Measurements from ENCODE around the gene CTRB1.

CTRB1 gene

DNA sequence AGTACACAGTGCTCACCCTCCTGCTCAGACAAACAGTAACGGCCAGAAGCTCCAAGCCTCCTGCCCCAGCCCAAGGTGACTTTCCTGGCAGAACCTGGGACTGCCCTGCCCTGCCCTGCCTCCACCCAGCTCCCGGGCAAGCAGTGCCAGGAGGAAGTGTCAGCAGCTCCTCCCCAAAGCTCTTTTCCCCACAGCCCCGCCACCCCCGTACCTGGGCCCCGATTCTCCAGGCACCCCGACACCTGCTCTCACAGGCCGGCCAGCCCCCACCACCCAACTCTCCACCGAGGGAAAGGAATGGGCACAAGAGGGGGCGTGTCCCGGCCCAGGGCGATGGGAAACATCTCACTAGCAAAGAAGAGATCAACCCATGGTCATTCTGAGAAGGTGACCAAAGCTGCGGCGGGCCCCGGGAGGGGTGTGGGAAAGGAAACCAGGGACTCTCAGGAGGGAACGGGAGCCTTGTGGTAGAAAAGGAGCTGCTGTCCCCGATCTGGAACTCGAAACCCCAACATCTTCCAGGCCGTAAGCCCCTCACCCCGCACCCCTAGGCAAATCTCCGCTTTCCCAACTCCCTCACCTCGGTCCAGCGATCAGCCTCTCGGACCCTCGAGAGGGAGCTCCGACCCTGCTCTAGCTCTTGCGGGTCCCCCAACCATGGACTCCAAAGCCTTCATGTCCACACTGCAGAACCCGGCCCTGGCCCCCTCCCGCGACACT is 31.5 kb downstream of the CTRB1 start:
- TF ChIP-seq, protein P1, sequence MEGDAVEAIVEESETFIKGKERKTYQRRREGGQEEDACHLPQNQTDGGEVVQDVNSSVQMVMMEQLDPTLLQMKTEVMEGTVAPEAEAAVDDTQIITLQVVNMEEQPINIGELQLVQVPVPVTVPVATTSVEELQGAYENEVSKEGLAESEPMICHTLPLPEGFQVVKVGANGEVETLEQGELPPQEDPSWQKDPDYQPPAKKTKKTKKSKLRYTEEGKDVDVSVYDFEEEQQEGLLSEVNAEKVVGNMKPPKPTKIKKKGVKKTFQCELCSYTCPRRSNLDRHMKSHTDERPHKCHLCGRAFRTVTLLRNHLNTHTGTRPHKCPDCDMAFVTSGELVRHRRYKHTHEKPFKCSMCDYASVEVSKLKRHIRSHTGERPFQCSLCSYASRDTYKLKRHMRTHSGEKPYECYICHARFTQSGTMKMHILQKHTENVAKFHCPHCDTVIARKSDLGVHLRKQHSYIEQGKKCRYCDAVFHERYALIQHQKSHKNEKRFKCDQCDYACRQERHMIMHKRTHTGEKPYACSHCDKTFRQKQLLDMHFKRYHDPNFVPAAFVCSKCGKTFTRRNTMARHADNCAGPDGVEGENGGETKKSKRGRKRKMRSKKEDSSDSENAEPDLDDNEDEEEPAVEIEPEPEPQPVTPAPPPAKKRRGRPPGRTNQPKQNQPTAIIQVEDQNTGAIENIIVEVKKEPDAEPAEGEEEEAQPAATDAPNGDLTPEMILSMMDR (IDR thresholded peaks at IDR 0.05; ENCODE audit: insufficient read depth, missing control alignments), result peak; percentile 4
- FAIRE-seq, result no peak
- no peak for DNase-seq (ENCODE audit: insufficient read length, low spot score)

DNA sequence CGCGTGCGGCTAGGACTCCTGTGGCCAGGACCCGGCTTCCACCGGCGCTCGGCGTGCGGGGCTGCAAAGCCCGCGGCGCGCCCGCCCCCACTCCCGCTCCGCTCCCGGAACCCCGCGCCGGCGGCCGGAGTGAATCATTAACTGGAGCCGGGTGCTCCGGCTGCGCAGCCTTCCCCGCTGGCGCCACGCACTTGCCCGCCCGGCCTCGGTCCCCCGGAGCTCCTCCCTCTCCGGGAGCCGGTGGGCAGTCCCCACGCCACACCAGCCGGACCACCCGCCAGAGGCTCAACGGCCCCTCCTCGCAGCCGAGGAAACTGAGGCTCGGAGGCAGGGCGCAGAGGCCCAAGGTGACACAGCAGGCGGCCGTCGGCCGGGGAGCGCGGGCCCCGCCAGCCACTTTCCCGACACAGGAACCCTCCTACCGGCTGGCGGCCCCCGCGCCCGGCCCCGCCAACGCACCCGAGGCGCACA is 32.1 kb downstream of the CTRB1 start:
- peak; percentile 51 for DNase-seq (ENCODE audit: insufficient read length, low spot score)

DNA sequence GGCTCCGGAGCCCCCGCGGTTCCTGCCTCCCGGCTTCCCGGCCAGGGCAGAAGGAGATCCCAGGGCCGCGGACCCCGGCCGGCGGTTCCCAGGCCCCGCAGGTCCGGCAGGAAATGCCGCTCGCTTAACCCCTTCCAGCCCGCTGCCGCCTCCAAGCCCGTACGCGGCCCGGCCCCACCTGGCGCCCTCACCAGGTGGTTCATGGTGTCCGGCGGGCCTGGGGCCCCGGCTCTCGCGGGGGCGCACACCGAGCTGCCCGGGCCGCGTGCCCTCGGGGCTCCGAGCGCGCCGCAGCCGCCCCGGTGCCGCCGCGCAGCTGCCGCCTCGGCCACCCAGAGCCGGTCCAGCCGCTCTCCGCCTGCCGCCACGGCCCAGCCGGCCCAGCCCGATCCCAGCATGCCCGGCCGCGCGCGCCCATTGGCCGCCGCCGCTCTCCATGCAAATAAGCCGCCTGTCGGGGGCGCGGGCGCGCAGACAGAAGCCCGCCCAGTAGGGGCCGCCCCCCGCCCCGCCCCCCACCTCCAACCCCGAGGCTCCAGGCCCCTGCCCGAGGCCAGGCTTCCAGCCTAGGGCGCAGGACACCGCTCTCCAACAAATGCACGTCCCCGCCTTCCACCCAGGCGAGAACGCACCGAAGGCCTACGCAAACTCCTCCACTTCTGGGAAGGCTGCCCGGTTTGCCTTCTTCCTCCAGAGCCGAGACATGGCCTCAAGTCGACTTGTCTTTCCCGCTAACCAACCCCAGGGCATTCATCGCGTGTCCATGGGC is 32.7 kb downstream of the CTRB1 start, which contains the start of gene BCAR1:
BCAR1 (minus strand) TSS at position 345 of the 769 bp plus-strand sequence; CDS start at position 203, 142 bp downstream.
- TF ChIP-seq, protein P1 (IDR thresholded peaks at IDR 0.05; ENCODE audit: insufficient read depth, missing control alignments), result no peak
- DNase-seq (ENCODE audit: insufficient read length, low spot score), result peak; percentile 82
- FAIRE-seq, result no peak

More for the DNA sequence above, 32.1 kb downstream of the CTRB1 start:
- no peak for FAIRE-seq
- TF ChIP-seq, protein P1 (IDR thresholded peaks at IDR 0.05; ENCODE audit: insufficient read depth, missing control alignments), result no peak

DNA sequence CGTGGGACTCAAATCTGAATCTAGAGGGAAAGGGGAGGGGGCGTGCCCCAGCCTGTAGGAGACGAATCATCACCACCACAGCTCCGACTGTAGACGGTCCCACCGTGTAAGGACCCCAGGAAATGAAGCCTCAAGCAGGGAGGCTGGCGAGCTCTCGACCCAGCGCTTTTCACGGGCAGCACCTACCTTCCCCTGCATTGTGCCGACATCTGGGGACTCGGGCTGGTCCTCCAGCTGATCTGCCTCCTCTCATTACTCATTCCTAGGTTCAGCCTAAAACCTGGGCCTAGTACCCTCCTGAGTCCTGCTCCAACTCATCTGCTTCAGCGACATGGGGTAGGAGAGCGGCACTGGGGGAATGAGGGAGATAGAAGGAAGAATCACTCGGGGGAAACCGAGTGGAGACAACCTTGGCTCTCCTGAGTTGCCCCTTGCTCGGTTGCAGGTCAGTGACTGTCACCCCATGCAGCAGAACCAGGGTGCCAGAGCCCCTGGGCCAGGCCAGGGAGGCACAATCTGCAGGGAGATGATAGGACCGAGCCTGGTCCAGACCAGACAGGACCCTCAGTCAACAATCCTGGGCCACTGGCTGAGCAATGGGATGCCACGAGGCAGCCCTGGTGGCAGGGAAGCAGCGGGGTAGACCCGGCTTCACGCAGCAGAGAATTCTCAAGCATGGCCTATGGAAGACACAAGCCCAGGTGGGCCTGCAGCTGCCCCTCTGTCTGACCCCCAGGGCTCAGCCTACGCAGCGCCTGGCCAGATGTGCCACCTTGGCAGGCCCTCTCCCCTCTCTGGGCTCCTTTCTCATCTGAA is 33.5 kb downstream of the CTRB1 start:
- no peak for FAIRE-seq
- TF ChIP-seq, protein P1 (IDR thresholded peaks at IDR 0.05; ENCODE audit: insufficient read depth, missing control alignments), result no peak

DNA sequence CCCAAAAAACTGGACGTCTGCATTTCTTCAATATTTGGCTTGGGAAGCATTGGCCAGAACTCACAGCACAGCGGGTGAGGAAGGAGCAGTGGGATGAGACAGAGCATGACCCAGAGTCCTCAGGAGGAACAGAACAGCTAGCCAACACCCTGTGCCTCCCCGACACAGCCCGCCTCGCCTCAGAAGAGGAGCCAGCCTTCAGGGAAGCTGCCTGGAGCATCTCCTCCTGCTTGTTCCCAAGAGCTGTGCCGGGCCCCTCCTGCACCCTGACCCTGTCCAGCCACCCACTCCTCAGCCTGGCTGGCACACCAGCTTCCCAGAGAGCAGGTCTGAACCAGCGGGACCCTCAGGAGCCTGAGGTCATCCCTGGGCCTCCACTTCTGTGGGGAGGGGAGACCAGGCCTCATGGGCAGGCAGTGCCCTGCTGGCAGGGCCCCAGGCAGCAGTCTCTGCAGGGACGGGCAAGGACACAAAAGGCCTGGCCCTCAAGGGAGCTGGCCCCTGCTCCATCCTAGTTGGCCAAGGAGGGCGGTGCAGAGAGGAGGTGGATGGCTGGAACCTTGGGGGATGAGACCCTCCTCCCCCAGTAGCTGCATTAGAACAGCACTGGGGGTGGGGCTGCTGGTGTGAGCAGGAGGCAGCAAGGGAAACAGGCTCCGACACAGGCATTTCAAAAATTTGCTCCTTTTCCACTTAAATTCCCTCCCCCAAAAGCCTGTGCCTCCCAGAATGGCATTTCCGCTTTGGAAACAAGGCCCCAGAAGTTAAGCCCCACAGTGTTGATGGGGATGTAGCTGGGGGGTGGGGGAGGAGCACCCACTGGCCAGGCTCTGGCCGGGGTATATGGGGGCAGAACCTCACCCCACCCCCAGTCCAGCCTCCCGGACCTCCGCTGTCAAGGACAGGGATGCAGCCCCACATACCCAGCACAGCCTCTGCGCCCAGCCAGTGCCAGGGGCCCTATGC is 34.4 kb downstream of the CTRB1 start:
- FAIRE-seq, result no peak
- DNase-seq (ENCODE audit: insufficient read length, low spot score), result no peak
- TF ChIP-seq, protein P1 (IDR thresholded peaks at IDR 0.05; ENCODE audit: insufficient read depth, missing control alignments), result no peak

More for the DNA sequence above, 33.5 kb downstream of the CTRB1 start:
- no peak for DNase-seq (ENCODE audit: insufficient read length, low spot score)

DNA sequence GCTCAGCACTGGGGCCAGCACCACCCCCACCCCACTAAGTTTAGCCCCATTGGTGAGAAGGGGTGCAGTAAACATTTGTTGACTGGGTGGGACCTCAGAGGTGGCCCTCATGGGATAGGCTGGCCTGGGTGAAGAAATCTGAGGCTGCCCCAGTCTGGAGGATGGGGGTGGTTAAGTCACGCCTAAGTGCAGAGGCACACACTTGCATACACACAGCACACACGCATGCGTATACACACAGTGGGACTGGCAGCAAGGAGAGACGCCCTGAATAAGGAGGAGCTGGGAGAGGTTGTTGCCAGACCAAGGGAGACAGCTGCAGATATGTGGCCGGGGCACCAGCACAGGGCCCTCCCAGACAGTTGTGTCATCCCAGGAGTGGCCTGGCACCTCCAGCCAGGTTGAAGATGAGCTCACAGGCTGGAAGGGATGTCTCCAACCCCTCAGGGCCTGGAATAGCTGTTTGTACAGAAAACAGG is 35.6 kb downstream of the CTRB1 start:
- FAIRE-seq (no peak), DNase-seq (ENCODE audit: insufficient read length, low spot score) (no peak)
- TF ChIP-seq, protein P1 (IDR thresholded peaks at IDR 0.05; ENCODE audit: insufficient read depth, missing control alignments), result no peak
